ENCODE results near the gene C2CD4D.

GRCh38 chr1:151814426-151814825, 25.2 kb downstream of the C2CD4D start:
- TF ChIP-seq CTCF (IDR thresholded peaks at IDR 0.05) (no peak), EZH2phosphoT487 (IDR thresholded peaks at IDR 0.05) (no peak), EZH2 (IDR thresholded peaks at IDR 0.05) (no peak)
